ENCODE results near the gene MINK1. TPM values are rescaled to one million over a fixed set of nuclear protein-coding genes. Genes with fewer than 3 reads are reported as not detected.
"Not testable (repeated sequence)": the region's sequence is repeated elsewhere in the genome, so short reads cannot be mapped to it uniquely, and the experiment has no call there.

Gene MINK1
- total and polyA plus RNA-seq, 7 donors = 8.9 to 23.8 (median 19.2) TPM

DNA sequence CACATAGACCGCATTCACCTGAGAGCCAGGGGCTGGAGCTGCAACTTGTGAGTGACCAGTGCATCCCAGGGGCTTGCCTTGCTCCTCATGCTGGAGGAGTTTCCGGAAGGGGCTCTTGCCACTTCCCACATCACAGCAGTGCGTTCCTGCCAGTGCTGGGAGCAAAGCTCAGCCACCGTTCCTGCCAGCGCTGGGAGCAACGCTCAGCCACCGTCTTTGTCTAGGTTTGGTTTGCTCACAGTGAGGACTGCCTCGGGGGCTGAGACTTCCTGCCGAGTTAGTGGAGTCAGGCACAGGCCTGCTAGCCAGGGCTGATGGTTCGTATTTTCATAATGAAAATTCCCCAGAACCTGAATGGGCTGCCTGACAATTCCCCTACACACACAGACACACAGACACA, 75.2 kb downstream of the MINK1 start:
- Histone ChIP-seq H3K4me3 (no peak overlapping the region), H3K36me3 (ENCODE audit: insufficient read depth in 1 of 2, low read depth in 1 of 2) (no peaks in the 10 kb centered on the region), H3K4me1 (peaks cover 3% of the 10 kb centered on the region), H3K27ac (peak overlapping the region; percentile 75), H3K9me3 (no peaks in the 10 kb centered on the region), H3K27me3 (ENCODE audit: insufficient read depth in 3 of 3, low read length in 2 of 3) (no peaks in the 10 kb centered on the region)
- ATAC-seq (peak in 3 of 4 donors; percentile 2 to 13 (median 9)), DNase-seq (peak in 1 of 2 donors; percentile 61)
- TF ChIP-seq, protein P1, sequence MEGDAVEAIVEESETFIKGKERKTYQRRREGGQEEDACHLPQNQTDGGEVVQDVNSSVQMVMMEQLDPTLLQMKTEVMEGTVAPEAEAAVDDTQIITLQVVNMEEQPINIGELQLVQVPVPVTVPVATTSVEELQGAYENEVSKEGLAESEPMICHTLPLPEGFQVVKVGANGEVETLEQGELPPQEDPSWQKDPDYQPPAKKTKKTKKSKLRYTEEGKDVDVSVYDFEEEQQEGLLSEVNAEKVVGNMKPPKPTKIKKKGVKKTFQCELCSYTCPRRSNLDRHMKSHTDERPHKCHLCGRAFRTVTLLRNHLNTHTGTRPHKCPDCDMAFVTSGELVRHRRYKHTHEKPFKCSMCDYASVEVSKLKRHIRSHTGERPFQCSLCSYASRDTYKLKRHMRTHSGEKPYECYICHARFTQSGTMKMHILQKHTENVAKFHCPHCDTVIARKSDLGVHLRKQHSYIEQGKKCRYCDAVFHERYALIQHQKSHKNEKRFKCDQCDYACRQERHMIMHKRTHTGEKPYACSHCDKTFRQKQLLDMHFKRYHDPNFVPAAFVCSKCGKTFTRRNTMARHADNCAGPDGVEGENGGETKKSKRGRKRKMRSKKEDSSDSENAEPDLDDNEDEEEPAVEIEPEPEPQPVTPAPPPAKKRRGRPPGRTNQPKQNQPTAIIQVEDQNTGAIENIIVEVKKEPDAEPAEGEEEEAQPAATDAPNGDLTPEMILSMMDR (IDR thresholded peaks at IDR 0.05) = no peak
- intact Hi-C loops (cut with DNase I) = loop anchor here (2.0 to 10.0 kb wide), 6 partner anchors 26 to 344 kb away; partner anchors contain the start of genes CAMTA2 (in 2 of the 2), GGT6 (in 1 of the 2), RNF167 (in 1 of the 2) and SLC25A11 (in 1 of the 2)
- WGBS, 3 donors = 34 to 47% (median 39%) methylated on average over 10 of the region's 10 CpGs

GRCh38 chr17:4908711-4909496, 75.8 kb downstream of the MINK1 start:
- Histone ChIP-seq H3K27ac (peak overlapping the region; percentile 75), H3K9me3 (no peaks in the 10 kb centered on the region), H3K36me3 (ENCODE audit: insufficient read depth in 1 of 2, low read depth in 1 of 2) (no peaks in the 10 kb centered on the region), H3K27me3 (ENCODE audit: insufficient read depth in 3 of 3, low read length in 2 of 3) (no peaks in the 10 kb centered on the region), H3K4me3 (no peak overlapping the region), H3K4me1 (no peaks in the 10 kb centered on the region)
- 8 to 16% (median 11%) methylated on average over 20 of the region's 20 CpGs for WGBS, 3 donors
- ATAC-seq = peak; percentile 99
- TF ChIP-seq, protein P1 (IDR thresholded peaks at IDR 0.05) = peak; percentile 83
- intact Hi-C loops (cut with DNase I) = loop anchor here (2.0 to 10.0 kb wide), 6 partner anchors 26 to 344 kb away; partner anchors contain the start of genes CAMTA2 (in 2 of the 2), GGT6 (in 1 of the 2), RNF167 (in 1 of the 2) and SLC25A11 (in 1 of the 2)
- DNase-seq = peak; percentile 93 to 97

GRCh38 chr17:4913994-4914393, 80.9 kb downstream of the MINK1 start:
- Histone ChIP-seq H3K4me1 (no peaks in the 10 kb centered on the region), H3K4me3 (no peak overlapping the region), H3K9me3 (no peaks in the 10 kb centered on the region), H3K27me3 (ENCODE audit: insufficient read depth in 3 of 3, low read length in 2 of 3) (no peaks in the 10 kb centered on the region), H3K27ac (no peak overlapping the region), H3K36me3 (ENCODE audit: insufficient read depth in 1 of 2, low read depth in 1 of 2) (no peaks in the 10 kb centered on the region)
- TF ChIP-seq, protein P1 (IDR thresholded peaks at IDR 0.05) = no peak
- intact Hi-C loops (cut with DNase I) = no loop called here
- DNase-seq = no peak
- 62 to 77% (median 70%) methylated on average over 1 of the region's 1 CpG for WGBS, 3 donors
- ATAC-seq = no peak

DNA sequence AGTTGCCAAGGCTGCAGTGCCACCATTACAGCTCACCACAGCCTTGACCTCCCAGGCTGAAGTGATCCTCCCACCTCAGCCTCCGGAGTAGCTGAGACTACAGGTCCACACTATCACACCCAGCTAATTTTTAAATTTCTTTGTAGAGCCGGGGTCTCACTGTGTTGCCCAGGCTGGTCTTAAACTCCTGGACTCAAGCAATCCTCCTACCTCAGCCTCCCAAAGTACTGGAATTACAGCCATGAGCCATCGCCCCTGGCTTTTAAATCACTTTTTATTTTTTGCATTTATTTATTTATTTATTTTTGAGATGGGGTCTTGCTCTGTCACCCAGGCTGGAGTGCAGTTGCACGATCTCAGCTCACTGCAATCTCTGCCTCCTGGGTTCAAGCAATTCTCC, 81.4 kb downstream of the MINK1 start:
- H3K4me1 ChIP-seq; H3K27me3 ChIP-seq (ENCODE audit: insufficient read depth in 3 of 3, low read length in 2 of 3); H3K9me3 ChIP-seq; ATAC-seq; intact Hi-C loops (cut with DNase I); H3K36me3 ChIP-seq (ENCODE audit: insufficient read depth in 1 of 2, low read depth in 1 of 2); H3K27ac ChIP-seq; H3K4me3 ChIP-seq; DNase-seq: not testable (repeated sequence)
- 87 to 97% (median 94%) methylated on average over 4 of the region's 4 CpGs for WGBS, 3 donors

DNA sequence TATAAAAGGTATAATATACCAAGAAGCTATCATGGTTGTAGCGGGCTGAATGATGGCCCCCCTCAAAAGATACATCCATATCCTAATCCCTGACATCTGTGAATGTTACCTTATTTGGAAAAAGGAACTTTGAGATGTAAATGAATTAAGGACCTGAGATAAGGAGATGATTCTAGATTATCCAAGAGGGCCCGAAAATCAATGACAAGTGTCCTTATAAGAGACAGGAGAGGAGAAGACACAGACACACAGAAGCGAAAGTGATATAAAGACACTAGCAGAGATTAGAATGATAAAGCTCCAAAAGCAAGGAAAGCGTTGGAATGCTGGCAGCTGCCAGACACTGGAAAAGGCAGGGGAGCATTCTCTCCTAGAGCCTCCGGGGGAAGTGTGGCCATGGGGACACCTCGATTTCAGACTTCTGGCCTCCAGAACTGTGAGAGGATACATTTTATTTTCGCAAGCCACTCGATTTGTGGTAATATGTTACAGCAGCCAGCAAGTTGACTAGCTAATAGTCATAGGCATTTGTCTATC, 86.4 kb downstream of the MINK1 start:
- intact Hi-C loops (cut with DNase I) = no loop called here
- no peak for DNase-seq
- no peak overlapping the region for H3K4me3 ChIP-seq
- no peak overlapping the region for H3K27ac ChIP-seq
- ATAC-seq = no peak
- H3K4me1 ChIP-seq = no peaks in the 10 kb centered on the region
- WGBS, 3 donors = 64 to 67% (median 65%) methylated on average over 8 of the region's 8 CpGs
- no peaks in the 10 kb centered on the region for H3K36me3 ChIP-seq (ENCODE audit: insufficient read depth in 1 of 2, low read depth in 1 of 2)
- no peaks in the 10 kb centered on the region for H3K27me3 ChIP-seq (ENCODE audit: insufficient read depth in 3 of 3, low read length in 2 of 3)
- no peaks in the 10 kb centered on the region for H3K9me3 ChIP-seq
- TF ChIP-seq, protein P1 (IDR thresholded peaks at IDR 0.05) = no peak

Data from psoas muscle (tissue), 8 donors.